Subcutaneous adipose tissue (tissue), 4 donors: ENCODE data around the gene HCLS1. TPM values are rescaled to one million over a fixed set of nuclear protein-coding genes. Genes with fewer than 3 reads are reported as not detected.

Source experiments
- total RNA-seq, 4 donors: library from RNA; depleted of rRNA; stranded (reverse); fragments of >200 nt; gene quantifications; one replicate each; pipeline ENCODE4 v1.1.0, GENCODE V29; 2016
- TF ChIP-seq, protein P1 (sequence below): fragments of 450-650 bp; IDR thresholded peaks from one replicate; pipeline ENCODE4 v1.5.1; 2016; ENCODE audit warnings: low read depth, mild to moderate bottlenecking, control low read depth, antibody characterized with exemption, moderate library complexity

HCLS1 gene
- total RNA-seq, 4 donors from 2014 or later, result 84.6 to 211 (median 129) TPM

DNA sequence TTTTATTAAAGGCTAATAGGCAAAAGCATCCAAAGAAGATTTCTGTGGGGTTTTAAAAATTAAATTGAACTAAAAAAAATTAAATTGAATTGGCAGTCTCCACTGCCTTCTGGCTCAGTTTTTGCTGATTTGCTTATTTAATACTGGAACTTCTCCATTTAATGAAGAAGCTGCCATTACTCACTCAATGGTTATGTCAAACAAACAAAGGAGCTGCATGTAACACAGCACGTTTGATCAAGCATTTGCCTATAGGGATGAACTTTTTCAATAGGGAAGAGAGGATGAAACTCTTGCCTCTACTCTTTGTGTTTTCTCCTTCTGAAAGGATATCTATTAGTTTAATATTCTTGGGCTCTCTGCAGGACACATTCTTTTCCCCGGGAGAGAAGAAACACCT, 4.8 kb upstream of the HCLS1 start:
- TF ChIP-seq, protein P1, sequence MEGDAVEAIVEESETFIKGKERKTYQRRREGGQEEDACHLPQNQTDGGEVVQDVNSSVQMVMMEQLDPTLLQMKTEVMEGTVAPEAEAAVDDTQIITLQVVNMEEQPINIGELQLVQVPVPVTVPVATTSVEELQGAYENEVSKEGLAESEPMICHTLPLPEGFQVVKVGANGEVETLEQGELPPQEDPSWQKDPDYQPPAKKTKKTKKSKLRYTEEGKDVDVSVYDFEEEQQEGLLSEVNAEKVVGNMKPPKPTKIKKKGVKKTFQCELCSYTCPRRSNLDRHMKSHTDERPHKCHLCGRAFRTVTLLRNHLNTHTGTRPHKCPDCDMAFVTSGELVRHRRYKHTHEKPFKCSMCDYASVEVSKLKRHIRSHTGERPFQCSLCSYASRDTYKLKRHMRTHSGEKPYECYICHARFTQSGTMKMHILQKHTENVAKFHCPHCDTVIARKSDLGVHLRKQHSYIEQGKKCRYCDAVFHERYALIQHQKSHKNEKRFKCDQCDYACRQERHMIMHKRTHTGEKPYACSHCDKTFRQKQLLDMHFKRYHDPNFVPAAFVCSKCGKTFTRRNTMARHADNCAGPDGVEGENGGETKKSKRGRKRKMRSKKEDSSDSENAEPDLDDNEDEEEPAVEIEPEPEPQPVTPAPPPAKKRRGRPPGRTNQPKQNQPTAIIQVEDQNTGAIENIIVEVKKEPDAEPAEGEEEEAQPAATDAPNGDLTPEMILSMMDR, result no peak

DNA sequence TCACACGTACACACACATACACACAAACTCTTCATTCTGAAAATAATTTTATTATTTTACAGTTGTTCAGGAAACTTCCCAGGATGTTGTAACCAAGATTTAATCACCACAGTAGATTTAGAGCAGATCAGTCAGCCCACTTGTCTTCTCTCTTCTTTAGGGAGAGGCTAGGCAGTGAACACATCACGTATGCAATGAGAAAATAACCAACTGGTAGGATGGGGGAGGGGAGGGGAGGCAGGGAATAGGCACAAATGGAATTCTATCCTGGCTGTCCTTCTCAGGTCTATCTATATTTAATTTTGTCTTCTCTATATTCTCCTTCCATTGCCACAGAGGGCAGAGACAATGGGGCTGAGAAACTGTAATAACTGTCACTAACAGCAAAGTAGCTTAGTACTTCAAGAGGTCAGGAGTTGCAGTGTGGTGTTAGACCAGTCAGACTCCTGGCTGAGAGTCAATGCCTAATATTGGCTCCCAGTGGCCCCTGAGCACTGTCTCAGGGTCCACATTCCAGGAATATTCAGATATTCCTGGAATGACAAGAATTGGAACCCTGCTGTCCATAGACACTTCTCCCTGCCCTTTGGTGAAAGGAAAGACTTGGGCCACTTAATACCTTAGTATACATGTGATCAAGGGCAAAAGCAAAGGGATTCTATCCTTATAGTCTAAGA, 2.6 kb upstream of the HCLS1 start:
- TF ChIP-seq, protein P1, result no peak

DNA sequence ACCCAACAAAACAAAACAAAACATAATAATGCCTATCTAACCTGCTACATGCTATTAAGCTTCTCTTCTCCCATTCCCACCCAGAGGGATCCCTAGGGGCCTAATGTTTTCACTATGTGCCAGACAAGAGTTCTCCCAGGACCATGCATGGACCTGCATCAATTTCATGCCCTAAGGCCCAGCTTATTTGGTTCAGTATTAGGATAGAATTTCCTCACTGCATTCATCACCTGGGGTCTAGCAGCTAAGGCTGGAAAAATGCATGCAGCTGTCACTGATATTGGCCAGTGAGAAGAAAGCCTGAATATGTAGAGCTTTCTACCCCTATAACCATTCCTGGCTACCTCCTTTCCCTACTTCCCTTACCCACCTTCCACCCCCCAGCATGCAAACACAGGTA, 2.0 kb upstream of the HCLS1 start:
- TF ChIP-seq, protein P1, result no peak

DNA sequence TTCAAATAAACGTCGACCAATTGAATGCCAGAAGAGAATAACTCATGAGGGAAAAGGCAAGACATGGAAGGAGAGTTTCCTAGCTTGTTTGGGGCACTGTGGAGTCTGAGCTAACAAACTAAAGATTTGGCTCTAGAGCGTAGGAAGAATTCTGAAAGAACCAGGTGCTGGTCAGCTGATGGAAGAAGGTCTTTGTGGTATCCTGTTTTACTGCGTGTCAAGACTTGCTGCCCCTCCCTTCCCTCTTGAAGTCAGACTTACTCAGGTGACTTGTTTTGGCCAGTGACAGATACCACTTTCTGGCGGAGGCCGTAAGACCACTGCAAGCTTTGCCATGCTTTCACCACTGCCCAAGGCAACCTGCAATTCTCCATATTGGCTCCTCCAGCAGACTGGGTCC, 673 bp upstream of the HCLS1 start:
- TF ChIP-seq, protein P1, result no peak

DNA sequence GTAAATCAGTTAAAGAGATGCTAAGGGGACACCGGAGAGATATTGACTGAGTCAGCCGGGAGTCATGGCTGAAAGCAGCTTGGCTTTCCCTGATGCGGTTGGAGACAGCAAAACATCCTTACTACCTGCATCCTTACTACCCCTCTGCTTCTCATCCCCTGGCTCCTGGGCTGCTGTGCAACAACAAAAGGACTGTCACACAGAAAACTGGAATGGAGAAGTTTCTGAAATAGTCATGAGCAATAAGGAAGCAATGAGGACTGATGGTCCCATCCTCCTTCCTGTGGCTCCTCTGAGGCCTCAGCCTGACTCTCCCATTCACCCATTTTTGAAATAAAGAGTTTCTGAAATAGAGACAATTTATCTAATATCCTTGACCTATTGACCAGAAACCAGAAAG, 1.1 kb downstream of the HCLS1 start:
- TF ChIP-seq, protein P1, result no peak

DNA sequence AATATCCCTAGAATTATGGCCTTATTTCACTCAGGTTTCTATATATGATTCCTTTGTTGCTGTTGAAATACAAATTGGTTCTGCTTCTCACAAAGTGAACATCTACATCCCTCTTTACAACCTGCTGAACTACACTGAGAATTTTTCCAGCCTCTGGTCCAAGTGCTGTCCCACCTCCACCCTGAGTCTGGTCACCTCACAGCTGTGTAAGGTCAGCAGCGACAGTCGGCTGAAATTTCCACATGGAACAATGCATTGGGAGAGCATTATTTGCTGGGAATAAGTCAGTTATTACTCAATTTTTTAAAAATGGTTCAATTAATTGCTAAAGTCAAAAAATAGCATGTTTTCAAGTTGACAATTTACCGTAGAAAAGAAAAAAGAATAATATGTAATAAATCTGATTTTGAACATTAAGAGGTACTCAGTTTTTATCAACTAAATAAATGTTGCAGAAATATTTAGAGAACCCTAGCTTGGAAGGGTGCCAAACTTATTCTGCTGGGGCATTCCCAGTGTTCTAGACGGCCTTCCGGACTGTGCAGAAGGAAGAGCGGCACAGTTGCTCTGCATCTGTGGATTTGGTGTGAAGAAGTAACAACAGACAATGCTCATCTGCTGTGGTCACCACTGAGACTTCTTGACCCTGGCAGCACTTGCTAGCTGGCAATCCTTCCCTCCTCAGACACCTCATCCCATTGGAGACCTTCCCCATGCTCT, 1.8 kb downstream of the HCLS1 start:
- TF ChIP-seq, protein P1, result no peak

DNA sequence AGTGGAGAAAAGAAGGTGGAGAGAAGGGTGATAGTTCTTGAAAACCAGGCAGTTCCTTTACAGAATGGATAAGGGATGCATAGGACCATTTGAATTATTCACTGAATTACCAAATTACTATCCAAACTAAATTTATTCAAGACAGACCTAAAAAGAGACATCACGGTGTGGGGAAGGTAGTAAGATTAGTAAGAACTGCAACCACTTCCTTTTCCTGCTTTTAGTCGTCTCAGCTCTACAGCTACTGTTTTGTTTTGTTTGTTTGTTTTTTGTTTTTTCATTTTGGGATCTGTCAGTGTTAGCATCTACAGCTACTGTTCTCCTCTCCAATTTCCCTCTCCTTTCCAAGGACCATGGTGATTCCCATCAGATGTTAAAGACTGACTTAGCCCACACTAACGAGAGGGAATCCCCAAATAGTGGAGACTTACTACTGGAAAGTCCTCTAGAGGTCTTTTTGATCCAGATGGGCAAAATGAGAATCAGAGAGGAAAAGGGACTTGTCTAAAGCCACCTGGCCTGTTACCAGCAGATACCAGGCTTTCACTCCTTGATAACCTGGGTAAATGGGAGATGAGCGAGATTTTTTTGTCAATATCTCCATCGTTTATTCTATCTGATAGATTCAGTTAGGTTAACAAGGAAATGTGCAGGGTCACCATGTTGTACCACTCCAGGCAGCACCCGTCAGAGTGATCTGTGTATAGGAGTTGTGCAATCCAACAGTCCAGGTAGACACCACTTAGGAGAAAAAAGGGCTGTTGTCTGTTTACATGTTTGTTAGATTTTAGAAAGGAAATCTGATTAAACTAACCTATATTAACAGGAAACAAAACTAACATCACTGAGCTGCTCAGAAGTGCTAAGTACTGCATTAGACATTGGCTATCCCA, 6.0 kb downstream of the HCLS1 start:
- TF ChIP-seq, protein P1, result no peak
